HFFc6 (cell line): Measurements from ENCODE around the gene CUL2. TPM values are rescaled to one million over a fixed set of nuclear protein-coding genes. Genes with fewer than 3 reads are reported as not detected.

Source experiments
- DNase-seq: peaks from one replicate; pipeline ENCODE4 v3.0.0-alpha.2; 2018
- H3K27ac Mint-ChIP-seq: 2 replicates; pipeline ENCODE4 v1.8.0; 2020; ENCODE audit warnings: mild to moderate bottlenecking, mixed read lengths
- H3K27me3 Mint-ChIP-seq: 2 replicates; pipeline ENCODE4 v1.8.0; 2021; ENCODE audit warnings: mild to moderate bottlenecking, moderate library complexity, mixed read lengths; ENCODE audit not compliant: insufficient read depth
- H3K36me3 Mint-ChIP-seq: 2 replicates; pipeline ENCODE4 v1.8.0; 2021; ENCODE audit warnings: low read depth, mixed read lengths
- H3K4me1 Mint-ChIP-seq: 2 replicates; pipeline ENCODE4 v1.8.0; 2020; ENCODE audit warnings: low read depth, mixed read lengths
- H3K4me3 Mint-ChIP-seq: 2 replicates; pipeline ENCODE4 v1.8.0; 2020; ENCODE audit warnings: mild to moderate bottlenecking, moderate library complexity, mixed read lengths
- H3K9me3 Mint-ChIP-seq: 2 replicates; pipeline ENCODE4 v1.8.0; 2020; ENCODE audit warnings: mild to moderate bottlenecking, mixed read lengths
- long read RNA-seq: library from polyadenylated mRNA; unstranded; transcript quantifications from one replicate; pipeline ENCODE4 v2.0.0, GENCODE V29; 2019
- total RNA-seq, 6 experiments: library from RNA; stranded (reverse); fragmentation: NEBNext Ultra II Directional; extraction: Animal tissue kit (Norgen Biotek cat#: 25700); gene quantifications; 2 replicates in 1 of 6; 3 replicates in 5 of 6; pipeline ENCODE4 v1.2.3, GENCODE V29; 2021
- TF ChIP-seq, protein P1 (sequence below): fragments of 200-600 bp; sonication (generic); IDR thresholded peaks from 2 replicates; pipeline ENCODE4 v1.5.0; 2021; ENCODE audit warnings: antibody characterized with exemption, mild to moderate bottlenecking

The CUL2 gene
- total RNA-seq = 10 to 100 TPM; 42.5 to 55.7 (median 51.3) TPM
- long read RNA-seq, full-length matches to known transcripts = 48 of 66 reads
- long read RNA-seq, partial matches to known transcripts = 10 of 66 reads
- long read RNA-seq, other reads (novel, unspliced or antisense) = 8 of 66 reads

DNA sequence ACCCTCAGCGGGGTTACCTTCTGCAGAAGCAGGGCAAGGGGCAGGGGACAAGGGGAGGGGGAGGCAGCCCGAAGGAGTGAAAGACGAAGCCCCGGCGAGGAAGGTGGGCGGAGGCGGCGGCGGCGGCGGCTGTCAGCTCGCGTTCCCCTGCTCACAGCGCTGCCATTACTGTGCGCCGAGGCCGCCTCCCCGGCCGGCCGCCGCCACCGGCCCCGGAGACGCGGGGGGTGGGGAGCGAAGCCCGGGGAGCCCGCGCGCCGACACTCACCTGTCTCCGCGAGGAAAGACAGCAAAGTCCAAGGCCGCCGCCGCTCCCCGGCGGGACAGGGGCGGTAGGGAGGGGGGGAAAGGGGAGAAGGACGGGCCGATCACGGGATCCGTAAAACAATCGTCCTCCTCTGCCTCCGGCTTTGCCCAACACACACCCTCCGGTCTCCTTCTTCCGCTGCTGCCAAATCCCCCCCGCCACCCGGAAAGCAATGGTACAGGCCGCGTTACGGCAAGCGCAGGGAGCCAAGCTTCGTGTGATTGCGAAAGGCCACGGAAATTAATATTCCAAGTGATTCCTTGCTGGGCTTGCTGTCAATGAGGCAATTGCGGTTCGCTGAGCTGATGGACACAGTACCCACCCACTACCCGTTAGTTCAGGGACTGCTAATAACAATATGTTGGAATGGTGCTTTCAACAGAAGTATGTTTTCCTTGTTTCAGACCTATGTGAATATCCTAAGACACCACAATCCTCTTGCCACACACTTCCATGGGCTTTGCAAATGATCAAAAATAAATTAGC lies at the start of gene CUL2:
Gene CUL2, minus strand, starts transcription at position 180 of the 793 bp plus-strand sequence. CDS start 19,024 bp downstream, outside the sequence.
- H3K27ac Mint-ChIP-seq = peak within 1 kb of the TSS; percentile 91
- peaks cover 22% of the 10 kb centered on the region for H3K36me3 Mint-ChIP-seq
- peaks cover 1% of the 10 kb centered on the region for H3K27me3 Mint-ChIP-seq
- peak within 1 kb of the TSS; percentile 96 for H3K4me3 Mint-ChIP-seq
- H3K9me3 Mint-ChIP-seq = peaks cover 8% of the 10 kb centered on the region
- TF ChIP-seq, protein P1, sequence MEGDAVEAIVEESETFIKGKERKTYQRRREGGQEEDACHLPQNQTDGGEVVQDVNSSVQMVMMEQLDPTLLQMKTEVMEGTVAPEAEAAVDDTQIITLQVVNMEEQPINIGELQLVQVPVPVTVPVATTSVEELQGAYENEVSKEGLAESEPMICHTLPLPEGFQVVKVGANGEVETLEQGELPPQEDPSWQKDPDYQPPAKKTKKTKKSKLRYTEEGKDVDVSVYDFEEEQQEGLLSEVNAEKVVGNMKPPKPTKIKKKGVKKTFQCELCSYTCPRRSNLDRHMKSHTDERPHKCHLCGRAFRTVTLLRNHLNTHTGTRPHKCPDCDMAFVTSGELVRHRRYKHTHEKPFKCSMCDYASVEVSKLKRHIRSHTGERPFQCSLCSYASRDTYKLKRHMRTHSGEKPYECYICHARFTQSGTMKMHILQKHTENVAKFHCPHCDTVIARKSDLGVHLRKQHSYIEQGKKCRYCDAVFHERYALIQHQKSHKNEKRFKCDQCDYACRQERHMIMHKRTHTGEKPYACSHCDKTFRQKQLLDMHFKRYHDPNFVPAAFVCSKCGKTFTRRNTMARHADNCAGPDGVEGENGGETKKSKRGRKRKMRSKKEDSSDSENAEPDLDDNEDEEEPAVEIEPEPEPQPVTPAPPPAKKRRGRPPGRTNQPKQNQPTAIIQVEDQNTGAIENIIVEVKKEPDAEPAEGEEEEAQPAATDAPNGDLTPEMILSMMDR = no peak
- H3K4me1 Mint-ChIP-seq = peaks cover 41% of the 10 kb centered on the region
- peak; percentile 95 for DNase-seq

DNA sequence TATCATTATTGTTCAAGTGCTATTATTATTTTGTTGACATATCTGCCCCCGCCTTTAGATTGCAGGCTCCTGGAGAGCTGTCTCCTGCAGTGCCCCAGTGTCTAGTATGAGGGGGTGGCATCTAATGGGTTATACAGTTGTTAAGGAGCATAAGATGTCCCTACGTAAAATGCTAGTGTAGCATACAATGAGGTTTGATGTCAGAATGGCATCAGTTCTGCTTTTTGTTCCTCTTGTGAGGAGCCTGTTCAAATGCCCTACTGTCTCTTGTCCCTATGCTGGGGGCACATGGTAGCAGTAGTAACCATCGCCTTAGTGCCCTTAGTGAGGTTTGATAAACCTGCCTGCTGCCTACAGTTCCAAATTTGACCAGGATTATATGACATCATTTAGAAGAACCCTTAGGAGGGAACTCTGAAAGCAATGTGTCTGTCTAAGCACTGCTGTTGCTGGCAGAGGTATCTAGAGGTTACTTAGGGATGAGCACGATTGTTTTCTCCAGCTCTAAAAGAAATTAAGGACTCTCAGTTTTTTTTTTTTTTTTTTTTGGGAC lies 46.2 kb upstream of the CUL2 start:
- H3K9me3 Mint-ChIP-seq = no peaks in the 10 kb centered on the region
- H3K4me1 Mint-ChIP-seq = peaks cover 22% of the 10 kb centered on the region
- H3K27ac Mint-ChIP-seq = peak overlapping the region; percentile 56
- H3K27me3 Mint-ChIP-seq = no peaks in the 10 kb centered on the region
- no peak for DNase-seq
- H3K36me3 Mint-ChIP-seq = no peaks in the 10 kb centered on the region
- TF ChIP-seq, protein P1 = no peak
- H3K4me3 Mint-ChIP-seq = no peak overlapping the region

DNA sequence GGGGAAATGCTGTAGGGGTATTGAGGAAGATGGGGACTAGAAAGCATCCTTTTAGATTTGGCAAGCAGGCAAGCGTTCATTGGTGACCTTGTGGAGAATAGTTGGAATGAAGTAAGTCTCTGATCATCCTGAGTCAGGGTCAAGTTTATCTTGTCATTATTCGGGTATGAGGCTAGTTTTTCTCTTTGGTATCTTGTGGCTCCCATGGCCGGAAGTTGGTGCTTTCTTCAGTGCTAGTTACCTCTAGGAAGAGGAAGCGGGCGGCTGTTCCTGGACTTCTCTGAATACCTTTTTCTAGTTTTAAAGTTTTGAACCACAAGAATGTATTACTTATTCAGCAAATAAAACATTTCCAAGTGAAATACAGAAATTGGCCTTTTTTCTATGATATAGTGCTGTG lies 45.7 kb upstream of the CUL2 start:
- peak; percentile 5 for DNase-seq
- TF ChIP-seq, protein P1 = no peak

DNA sequence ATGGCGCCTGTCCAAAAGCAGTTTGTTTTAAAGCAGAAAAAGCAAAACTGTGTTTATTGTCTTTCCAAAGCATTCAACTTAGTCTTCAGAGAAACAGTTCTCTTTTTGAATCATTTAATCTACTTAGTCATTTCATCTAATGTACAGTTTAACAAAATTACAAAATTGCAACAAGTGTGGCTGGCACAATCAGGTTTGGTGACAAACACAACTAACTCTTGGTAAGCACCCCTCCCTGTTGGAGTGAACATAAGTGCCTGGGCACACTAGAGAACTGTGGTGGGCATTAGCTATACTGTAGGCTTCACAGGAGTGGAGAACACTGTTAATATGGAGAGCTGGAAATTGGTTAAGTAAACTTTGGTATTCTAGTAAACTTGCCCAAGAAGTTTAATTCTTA lies 43.4 kb upstream of the CUL2 start:
- Mint-ChIP-seq H3K36me3 (no peaks in the 10 kb centered on the region), H3K27me3 (peaks cover 2% of the 10 kb centered on the region; the same call in 1 of the 2 replicates), H3K4me1 (peaks cover 45% of the 10 kb centered on the region), H3K27ac (no peak overlapping the region), H3K9me3 (no peaks in the 10 kb centered on the region), H3K4me3 (no peak overlapping the region)
- no peak for DNase-seq
- TF ChIP-seq, protein P1 = no peak

More for the DNA sequence above, 45.7 kb upstream of the CUL2 start:
- peaks cover 27% of the 10 kb centered on the region for H3K4me1 Mint-ChIP-seq
- H3K4me3 Mint-ChIP-seq = no peak overlapping the region; the same call in 1 of the 2 replicates
- no peaks in the 10 kb centered on the region for H3K9me3 Mint-ChIP-seq
- no peaks in the 10 kb centered on the region for H3K36me3 Mint-ChIP-seq
- H3K27ac Mint-ChIP-seq = peak overlapping the region; percentile 56
- H3K27me3 Mint-ChIP-seq = no peaks in the 10 kb centered on the region

DNA sequence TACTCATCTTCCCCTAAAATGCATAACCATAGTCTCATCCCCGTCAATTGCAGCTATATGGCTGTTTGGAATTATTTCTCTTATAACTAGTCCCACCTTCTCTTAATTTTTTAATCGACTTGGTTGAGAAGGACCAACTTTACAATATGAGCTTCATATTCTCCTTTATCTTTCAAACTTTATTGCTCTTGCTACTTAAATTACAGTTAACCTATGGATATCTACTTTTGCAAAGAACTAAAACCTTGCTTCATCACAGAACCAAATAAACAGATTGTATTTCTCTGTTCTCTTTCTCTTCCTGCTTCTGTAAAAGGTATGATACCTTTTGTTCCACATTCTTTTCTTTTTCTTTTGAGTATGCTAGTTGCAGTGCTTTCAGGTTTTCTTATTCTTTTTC lies 42.6 kb upstream of the CUL2 start:
- Mint-ChIP-seq H3K4me1 (peaks cover 53% of the 10 kb centered on the region), H3K9me3 (no peaks in the 10 kb centered on the region), H3K4me3 (no peak overlapping the region), H3K27ac (no peak overlapping the region), H3K27me3 (peaks cover 2% of the 10 kb centered on the region; the same call in 1 of the 2 replicates), H3K36me3 (peaks cover 5% of the 10 kb centered on the region)
- no peak for DNase-seq
- TF ChIP-seq, protein P1 = no peak
